GM19372 (cell line): ENCODE data around the gene PAWR.
"Not testable (repeated sequence)": the region's sequence is repeated elsewhere in the genome, so short reads cannot be mapped to it uniquely, and the experiment has no call there.

ENCODE experiments used
- ATAC-seq: cut with Tn5 transposase; IDR thresholded peaks from one replicate; pipeline ENCODE4 v1.9.1; 2021; ENCODE audit warnings: mild to moderate bottlenecking, low read depth, moderate library complexity; ENCODE audit not compliant: unreplicated experiment

The PAWR gene

GRCh38 chr12:79652521-79652920 is 38.2 kb downstream of the PAWR start:
- no peak for ATAC-seq

GRCh38 chr12:79650440-79650839 is 40.3 kb downstream of the PAWR start:
- ATAC-seq, result no peak

DNA sequence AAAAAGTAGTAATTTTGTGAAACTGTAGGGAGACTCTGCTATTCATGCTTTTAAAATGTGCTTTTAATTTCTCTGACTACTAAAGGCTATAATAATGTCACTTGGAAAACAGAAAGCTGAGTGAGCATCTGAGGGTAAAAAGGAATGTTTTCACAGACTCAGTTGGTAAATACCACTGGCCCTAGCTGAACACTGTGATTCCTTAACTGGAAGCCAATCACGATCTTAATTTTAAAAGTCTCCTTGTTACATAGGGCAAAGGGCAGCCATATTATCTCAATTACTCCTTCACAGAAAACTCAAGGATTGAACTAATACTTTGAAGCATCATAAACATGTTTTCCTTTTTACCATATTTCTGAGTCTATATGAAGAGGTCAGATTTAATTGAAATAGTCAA is 41.9 kb downstream of the PAWR start:
- ATAC-seq, result no peak

DNA sequence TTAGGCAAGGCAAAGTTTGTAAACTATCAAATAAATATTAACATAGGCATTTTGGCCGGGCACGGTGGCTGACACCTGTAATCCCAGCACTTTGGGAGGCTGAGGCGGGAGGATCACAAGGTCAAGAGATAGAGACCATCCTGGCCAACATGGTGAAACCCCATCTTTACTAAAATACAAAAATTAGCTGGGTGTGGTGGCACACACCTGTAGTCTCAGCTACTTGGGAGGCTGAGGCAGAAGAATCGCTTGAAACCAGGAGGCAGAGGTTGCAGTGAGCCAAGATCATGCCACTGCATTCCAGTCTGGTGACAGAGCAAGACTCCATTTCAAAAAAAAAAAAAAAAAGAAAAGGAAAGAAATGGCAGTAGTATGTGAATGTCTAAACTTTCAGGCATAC is 43.9 kb downstream of the PAWR start:
- not testable (repeated sequence) for ATAC-seq

DNA sequence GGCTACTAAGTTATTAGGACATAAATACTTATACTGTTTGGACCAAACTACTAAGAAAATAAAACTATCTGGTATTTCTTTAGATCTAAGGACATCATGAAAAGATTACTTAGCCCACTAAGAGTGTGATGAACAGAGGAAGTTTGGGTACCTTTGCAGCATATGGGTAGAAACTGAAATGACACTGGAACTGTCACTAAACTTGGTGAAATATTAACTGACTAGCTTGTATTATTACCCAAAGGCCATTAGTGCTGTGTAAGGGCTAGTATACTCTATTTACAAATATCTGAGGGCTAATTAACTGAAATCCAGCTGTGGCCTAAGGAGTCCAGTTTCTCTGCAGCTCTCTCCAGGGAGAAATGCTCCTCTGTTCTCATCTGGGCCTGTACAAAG is 45.5 kb downstream of the PAWR start:
- peak; percentile 97 for ATAC-seq

- peak; percentile 32 for ATAC-seq
Observed at GRCh38 chr12:79644274-79645234, 46.2 kb downstream of the PAWR start.

GRCh38 chr12:79643821-79644220 is 46.9 kb downstream of the PAWR start:
- no peak for ATAC-seq

GRCh38 chr12:79638490-79638889 is 52.3 kb downstream of the PAWR start:
- no peak for ATAC-seq

DNA sequence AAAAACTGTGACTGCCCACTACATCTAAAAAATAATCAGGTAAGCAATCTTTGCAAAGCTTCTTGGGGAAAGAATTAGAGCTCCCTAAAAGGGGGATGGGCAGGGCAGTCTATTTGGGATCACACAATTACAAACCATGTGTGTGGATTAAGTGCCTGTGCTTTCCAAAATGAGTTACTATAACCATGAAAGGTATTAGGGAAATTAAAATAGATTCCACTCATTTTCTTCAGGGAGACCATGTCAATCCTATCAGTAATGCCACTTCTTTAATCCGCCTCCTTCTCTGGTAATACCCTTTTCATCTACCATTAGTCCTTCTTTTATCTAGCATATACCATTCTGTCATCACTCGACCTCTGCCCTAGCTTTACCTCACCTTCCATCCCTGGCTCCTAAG is 53.7 kb downstream of the PAWR start:
- no peak for ATAC-seq

GRCh38 chr12:79635676-79636075 is 55.1 kb downstream of the PAWR start:
- no peak for ATAC-seq

- ATAC-seq, result no peak
Observed at GRCh38 chr12:79634957-79635471, 55.8 kb downstream of the PAWR start.

DNA sequence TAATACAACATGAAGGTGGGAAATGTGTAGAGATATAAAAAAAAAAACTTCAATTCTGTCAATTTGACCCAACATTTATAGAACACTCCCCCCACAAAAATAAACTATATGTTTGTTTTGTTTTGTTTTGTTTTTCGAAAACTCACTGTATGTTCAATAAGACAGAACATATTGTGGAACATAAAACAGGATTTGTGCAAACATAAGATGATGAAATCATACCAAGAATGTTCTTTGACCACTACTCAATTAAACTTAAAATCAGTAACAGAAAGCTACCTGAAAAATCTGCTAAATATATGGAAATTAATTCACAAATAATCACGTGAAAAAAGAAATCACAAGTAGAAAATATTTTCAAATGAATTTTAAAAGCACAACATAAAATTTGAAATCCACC is 61.2 kb downstream of the PAWR start:
- ATAC-seq, result no peak

GRCh38 chr12:79626735-79627134 is 64.0 kb downstream of the PAWR start:
- ATAC-seq, result not testable (repeated sequence)

- no peak for ATAC-seq
Observed at GRCh38 chr12:79624378-79624777, 66.4 kb downstream of the PAWR start.

DNA sequence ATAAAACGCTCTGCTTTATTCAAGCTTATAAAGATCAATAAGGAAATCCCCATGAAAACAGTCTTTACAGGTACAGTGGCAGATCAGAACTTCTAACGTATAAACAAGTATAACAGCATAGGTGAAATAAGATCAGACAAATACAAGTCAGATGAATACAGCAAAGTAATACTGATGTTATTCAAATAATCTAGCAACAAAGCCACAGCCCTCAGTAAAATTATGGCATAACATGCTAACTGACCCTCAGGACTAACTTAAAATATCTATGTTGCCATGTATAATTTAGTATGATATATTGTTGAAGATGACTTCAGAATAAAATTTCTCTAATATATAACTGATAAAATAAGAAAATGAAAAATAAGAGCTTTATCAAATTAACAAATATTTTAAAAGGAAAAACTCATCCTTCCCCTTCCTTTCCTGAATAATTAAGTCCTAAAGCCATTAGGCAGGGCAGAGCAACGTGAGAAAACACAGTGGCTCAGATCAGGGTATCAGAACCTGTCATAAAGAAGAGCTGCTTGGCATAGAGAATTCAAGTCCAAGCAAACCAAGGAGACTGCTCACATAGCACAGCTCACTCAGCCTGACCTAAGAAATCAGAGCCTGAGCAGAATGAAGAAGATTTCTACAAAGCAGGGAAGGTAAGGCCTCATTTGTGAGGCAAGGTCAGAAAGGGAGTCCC is 70.7 kb downstream of the PAWR start:
- no peak for ATAC-seq

DNA sequence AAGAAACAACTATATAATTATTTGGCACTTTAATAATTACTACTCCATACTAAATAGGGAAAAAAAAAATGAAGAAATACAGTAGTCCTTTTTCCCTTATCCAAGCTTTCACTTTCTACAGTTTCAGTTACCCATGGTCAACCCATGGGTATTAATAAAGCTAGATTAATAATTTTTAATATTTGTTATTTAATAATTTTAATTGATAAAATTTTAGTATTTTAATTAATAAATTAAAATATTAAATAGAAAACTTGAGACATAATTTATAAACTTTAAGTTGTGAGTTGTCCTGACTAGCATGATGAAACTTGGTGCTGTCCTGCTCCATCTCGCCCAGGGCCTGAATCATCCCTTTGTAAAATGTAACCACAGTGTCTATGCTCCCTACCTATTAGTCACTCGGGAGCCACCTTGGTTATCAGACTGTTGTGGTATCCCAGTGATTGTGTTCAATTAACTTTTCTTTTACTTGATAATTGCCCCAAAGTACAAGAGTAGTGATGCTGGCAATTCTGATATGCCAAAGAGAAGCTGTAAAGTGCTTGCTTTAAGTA is 71.8 kb downstream of the PAWR start:
- no peak for ATAC-seq

- no peak for ATAC-seq
Observed at GRCh38 chr12:79617696-79618095, 73.1 kb downstream of the PAWR start.

GRCh38 chr12:79615596-79616560 is 74.9 kb downstream of the PAWR start:
- ATAC-seq, result peak; percentile 56

GRCh38 chr12:79614730-79615129 is 76.0 kb downstream of the PAWR start:
- ATAC-seq, result no peak

DNA sequence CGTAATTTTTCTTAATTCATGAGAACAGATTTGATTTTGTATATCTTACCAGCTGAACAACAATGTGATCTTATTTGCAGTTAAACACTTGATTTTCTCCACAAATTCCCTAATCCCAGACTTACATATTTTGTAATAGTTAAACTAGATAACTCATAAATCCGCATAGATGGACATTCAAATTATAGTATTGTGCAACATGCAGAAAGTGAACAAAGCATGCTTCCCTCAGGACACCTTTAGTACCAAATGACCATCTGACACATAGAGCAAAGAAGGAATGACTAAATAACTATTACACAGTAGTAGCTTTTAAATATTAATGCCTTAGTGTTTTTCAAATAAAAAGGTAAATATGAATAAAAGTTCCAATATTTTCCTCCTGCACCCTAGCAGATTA is 88.9 kb downstream of the PAWR start:
- no peak for ATAC-seq
